T-helper 1 cell (primary cell): ENCODE data around the gene HBS1L.

Experiments used
- DNase-seq, 5 donors: peaks; one replicate each; pipeline ENCODE4 v3.0.0-alpha.2; 2012 to 2020

The HBS1L gene

DNA sequence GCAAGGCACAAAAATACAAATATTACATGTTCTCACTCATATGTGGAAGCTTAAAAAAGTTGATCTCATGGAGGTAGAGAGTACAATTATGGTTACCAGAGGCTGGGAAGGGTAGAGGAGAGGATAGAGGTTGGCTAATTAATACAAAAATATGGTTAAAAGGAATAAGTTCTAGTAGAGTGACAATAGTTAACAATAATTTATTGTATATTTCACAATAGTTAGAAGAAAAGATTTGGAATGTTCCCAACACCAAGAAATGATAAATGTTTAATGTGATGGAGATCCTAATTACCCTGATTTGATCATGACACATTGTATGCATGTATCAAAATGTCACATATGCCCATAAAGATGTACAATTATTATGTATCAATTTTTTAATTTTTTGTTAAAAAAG lies 106.5 kb downstream of the HBS1L start:
- no peak for DNase-seq

DNA sequence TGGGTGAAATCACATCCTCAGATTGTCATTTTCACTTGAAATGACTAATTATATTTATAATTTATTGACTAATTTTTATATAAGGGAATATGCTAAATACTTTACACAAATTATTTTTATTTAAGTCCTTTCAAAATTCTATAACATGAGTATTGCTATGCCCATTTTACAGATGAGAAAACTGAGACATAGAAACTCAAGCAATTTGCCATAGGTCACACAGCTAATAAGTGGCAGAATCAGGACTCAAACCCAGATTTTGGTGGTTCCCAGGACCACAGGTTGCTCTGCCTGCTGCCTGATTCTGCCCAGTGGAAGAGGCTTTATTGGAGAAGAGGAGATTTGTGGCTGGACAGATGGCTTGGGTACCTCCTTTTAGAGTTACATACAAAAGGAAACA lies 109.6 kb downstream of the HBS1L start:
- DNase-seq: no peak

DNA sequence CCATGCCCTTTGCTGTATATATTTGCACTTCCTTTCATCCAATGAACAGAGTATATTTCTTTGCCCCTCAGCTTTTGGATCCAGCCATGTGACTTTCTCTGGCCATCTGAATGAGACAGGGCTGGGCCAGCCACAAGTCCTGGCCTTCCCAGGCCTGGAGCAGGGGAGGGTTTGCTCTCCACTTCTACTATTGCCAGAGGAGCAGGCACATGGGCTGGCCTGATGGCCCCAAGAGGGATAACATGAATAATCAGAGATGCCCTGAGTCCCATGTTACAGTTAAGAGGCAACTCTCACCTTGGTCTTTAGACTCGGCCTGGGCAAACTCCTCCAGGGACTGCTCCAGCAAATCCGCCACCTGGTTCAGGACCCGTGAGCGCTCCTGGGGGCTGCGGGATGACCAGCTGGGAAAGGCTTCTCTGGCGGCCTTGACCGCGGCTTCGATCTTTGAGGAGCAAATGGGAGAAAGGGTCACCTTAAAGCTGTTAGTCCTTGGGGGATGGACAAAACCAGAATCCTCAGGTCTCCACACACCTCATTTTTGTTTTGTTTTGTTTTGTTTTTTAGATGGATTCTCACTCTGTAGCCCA lies 111.0 kb downstream of the HBS1L start:
- no peak for DNase-seq

DNA sequence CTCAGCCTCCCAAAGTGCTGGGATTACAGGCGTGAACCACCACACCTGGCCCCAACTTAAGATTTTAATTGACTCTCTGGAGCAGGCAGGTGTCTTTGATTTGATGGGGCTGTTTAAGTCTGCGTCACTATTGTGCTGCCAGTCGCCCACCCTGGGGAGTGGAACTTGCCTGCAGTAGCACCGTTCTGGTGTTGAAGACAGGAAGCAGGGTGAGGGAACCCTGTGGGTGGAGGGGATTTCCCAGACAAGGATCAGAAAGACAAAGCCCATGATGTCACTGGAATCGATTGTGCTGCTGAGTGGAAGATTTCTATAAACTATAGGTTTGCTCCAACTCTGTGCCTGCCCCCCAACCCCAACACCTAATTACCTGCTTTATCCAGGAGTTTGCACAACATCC lies 115.7 kb downstream of the HBS1L start:
- peak in 3 of 5 donors; percentile 12 to 35 (median 23) for DNase-seq

DNA sequence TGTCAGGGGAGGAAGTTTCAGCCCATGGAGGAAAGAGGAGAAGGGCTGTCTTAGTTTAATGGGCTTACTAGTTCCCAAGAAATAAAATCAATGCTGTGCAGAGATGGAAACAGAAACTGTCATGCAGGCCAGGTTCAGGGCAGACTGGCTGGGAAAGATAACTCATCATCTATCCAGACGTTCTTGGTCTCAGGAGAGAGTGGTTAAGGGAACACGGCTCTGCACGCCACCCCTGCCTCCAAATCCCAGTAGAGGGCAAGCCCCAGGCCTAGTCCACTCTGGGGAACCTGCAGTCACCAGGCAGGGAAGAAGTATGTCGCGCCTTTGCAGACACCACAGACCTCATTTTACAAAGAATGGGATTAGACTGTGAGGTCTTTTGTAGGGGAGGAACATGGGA lies 117.2 kb downstream of the HBS1L start:
- DNase-seq: no peak

DNA sequence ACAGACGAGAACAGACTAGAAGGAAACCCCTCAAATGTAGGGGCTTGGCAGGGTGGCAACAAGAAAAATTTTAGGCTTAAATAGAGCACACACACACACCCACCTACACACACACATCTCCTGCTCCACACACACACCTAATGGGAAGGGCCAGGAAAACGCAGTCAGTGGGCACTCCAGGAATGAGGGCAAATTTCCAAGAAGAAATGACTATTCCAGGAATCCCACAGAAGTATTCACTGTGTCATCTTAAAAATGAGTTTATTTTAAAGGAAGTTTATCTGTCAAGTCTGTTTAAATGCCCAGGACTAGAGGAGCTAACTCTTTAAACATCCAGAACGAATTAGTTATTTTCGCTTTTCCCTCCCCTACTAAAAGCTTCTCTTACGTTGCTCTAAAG lies 117.7 kb downstream of the HBS1L start:
- no peak for DNase-seq

DNA sequence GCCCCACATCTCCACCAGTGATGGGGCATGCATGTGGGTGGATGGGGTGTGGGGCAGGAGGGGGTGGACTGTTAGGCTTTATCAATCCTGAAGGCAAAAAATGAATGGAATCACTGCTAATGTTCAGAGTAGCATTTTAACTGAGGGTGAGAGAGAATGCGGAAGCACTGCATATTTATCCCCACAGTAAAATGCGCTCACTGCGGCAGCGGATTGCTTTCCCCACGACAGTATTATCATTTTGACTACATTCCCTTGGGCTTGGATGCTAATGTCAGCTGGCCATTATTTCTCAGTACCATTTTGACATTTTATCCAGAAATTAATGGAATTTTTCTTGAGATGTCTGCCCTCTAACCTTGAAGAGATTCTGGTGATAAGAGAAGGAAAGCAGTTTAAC lies 118.1 kb downstream of the HBS1L start:
- DNase-seq: no peak

DNA sequence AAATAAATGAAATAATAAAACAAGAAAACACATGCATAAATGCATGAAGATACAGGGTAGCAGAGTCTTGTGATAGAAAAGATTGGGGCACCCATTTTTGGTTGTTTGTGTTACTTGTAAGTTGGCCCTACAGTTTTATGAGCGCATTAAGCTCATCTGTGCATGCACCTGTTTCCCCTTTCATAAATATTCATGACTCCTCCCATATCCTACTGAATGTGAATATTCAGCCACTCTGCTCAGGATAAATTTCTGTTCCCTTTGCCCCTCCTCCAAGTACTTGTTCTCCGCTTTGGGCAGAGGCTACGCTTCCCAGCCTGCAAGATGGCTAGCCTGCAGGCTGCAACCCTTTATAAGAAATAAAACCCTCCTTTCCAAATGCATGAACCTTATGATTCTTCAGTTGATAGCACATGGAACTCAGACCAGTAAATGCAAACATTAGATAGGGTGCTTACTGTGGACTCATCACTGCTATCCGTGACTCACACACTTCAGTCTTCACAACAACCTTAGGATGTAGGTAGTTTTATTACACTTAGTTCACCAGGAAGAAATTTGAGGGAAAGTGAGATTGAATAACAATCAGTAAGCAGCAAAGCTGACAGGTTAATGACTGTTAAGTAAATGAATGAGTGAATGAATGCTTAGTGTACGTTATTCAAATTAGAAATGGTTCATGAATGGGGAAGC lies 119.7 kb downstream of the HBS1L start:
- DNase-seq: no peak

DNA sequence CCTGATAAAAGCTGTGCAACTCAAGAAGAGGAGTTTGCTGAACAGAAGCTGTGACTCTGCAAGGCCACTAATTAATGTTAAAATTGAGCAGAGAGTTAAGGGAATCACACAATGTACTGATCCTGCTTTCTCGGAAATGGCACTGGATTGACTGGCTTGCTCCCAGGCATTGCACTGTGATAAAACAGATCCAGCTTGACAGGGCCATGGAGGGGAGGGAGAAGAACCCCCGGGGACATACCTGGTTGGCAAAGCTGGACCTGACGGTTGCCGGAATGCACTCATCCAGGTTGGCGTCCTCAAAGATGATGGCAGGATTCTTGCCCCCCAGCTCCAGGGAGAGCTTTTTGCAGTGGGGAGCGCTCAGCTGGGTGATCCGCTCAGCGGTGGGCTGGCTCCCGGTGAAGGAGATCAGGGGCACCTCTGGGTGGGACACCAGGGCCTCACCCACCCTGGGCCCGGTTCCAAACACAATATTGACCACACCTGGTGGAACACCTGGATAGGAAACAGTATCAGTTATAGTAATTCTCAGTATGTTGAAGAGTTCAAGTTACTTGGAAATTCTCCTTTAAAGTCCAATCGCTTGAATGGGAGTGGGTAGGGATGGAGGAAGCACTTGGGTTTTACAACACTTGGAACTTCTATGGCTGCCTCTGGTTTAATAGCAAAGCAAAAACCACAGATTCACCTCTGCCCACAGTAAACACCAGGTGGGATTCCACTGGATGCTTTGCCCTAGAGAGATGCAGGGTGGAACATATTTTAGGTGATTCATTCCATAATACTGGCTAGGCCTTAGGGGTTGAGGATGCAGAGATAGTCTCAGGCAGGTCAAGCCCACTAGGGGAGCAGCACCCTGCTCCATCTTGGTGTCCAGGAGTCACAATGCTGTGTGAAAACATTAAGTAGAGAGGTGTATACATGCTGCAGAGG lies 121.8 kb downstream of the HBS1L start:
- no peak for DNase-seq

DNA sequence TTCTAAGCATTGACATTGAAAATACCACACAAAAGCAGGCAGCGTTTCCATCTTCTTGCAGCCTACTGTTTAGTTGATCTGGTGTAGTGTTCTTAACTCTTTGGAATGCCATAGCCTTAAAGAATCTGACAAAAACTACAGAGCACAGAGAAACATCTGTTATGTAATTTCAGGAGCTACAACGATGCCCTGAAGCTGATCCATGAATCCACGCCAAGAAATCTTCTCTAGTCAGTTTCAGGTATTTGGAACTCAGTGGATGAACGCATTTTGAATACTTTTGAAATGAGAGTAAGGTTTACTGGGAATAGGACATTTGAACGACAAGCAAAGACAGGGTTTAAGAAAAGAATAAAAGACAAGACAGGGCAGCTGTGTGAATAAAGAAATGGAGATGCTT lies 122.5 kb downstream of the HBS1L start:
- DNase-seq: no peak

DNA sequence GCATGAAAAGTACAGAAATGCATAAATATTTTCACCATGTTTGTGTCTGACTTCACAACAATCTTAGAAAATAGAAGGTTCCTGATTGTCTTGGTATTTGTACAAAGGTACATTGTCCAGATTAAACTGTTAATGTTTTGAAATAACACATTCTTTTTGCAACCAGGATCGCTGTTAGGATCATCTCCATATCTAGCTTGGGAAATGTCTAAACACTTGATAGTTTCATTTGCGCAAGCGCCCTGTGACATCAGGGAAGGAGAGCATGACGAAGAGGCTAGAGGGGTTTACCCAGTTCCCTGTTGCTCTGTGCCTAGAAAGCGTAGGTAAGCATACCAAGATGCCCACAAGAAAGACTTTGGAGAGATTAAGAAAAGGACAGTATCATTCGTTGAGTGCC lies 124.2 kb downstream of the HBS1L start:
- no peak for DNase-seq

DNA sequence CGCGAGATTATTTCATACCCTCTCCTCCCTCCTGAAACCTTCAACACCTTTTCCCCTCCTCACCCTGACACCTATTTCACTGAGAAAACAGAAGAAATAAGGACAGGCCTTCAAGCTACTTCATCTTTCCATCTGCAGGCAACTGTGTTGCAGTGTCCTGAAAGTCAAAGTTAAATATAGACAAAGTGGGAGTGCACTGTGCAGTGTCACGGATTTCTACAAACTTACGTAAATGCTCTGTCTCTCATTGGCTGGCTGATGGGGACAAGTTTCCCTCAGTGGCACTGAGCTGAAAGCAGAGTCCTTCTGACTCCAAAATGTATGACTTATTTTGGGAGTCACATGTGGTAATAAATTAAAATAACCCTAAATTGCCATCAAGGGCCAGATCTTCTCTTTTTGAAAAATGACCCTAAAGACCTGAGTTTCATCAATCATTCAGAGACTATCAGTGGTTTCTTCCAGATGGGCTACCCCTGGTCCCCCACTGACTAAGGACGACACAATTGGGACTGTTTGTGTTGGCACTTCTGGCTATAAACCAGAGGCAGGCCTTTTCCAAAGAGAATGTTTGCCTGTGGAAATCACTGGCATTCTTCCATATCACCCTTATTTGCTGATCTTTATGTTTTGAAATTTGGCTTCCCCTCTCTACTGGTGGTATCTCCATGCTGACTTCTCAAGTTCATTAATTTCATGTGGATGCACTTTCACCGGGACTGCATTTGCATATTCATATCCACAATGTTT lies 126.3 kb downstream of the HBS1L start:
- DNase-seq: no peak

DNA sequence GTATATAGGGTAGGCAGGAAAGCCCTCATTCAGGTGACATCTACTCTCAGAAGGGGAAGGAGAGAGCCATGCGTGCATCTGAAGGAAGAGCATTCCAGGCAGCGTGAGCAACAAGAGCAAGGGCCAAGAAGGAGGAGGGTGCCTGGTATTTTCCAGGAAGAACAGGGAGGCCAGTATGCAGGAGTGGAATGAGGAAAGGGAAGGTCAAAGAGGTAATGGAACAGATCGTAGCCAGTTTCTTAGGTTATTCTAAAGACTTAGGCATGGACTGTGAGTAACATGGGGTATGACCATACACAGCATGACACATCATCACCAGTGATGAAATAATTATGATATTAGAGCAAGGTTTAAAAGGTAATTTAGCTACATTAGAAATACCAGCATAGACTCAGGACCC lies 128.8 kb downstream of the HBS1L start:
- no peak for DNase-seq

DNA sequence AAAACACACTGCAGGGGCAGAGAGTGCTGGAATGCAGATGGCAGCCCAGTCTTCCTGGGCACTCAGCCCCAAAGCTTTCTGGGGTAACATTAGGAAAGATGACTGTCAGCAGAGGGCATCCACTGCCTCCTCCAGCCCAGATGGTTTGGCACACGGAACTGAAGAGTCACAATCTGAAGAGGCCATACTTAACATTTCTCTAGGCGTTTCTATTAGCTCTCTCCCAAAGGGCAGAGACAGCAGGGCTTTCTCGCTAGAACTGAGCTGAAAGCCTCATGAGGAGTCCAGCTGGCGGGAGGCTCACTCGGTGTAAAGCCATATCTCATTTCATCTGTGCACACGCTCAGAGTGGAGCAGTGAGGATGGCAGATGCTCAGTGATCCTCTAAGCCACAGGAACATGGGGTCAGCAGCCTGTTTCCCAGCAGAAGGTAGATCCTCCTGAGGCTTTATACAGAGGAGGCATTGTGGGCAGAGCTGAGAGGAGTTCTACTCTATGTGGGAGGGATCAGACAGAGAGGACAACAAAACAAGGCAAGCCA lies 132.8 kb downstream of the HBS1L start:
- DNase-seq: no peak

DNA sequence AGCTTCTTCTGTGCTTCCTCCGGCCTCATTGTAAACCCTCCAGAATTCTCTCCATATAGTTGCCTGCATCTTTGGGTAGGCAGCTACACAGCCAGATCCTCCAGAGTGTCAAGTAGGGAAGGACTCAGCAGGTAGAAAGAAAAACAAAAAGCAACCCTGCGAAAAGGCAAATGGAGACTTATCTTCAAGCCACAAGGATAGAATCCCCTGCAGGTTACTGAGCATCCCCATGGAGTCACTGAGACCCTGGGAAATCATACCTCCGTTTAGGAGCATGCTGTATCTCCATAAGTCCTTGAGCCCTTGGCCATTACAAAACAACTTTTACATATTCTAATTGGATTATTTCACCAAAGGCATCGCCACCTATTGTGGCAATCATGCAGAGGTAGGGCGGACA lies 133.3 kb downstream of the HBS1L start:
- DNase-seq: no peak

DNA sequence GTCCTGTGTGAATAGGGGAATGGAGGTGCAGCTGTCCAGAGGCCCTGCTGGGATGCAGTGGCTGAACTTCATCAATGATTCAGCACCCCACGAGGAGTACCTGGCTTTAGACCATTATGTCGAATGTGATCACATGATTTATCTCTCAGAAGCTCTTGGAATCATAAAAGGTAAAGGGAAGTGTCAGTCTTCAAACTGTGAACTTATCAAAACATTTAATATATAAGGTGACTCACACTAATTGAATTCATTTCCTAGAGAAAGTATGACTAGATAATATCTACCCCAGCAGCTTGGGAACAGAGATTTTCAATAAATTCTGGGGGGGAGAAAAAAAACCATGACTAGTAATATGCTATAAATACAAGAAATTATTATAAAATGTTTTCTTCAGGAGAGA lies 134.2 kb downstream of the HBS1L start:
- no peak for DNase-seq

DNA sequence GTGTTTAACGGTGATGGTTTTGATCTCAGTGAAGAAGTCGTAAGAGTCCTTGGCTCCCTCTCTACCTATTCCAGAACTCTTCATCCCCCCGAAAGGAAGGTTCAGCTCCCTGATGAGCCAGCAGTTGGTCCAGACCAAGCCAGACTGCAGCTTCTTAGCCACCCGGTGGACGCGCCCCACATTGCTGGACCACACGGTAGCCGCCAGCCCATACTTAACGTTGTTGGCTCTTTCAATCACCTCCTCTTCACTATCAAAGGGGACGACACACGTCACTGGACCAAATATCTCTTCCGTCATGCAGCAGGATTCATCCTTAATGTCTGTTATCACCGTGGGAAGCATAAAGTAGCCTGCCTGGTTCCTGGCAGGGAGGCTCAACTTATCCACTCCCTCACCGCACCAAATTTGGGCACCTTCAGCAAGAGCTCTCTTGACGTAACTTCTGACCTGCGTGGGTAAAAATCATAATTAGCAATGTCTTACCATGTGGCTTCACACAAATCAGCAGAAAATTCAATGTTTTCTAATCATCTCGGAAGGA lies 136.1 kb downstream of the HBS1L start:
- no peak for DNase-seq

DNA sequence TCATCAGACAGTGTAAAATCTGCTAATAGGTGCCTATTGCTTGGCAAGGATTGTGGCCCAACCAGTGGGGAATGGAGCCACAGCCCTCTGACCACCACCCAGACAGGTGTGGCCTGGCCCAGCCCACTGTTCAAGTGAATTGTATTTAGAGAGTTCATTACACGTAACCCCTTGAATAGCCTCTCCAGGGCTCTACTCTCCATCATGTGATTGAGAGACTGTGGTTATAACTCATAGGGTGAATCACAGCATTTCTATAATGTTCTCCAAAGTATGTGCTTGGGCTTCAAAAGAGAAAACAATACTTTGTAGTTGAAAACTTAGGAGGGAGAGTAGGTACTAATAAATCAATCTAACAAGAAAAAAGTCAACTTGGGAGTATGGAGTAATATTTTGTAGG lies 143.1 kb downstream of the HBS1L start:
- no peak for DNase-seq

DNA sequence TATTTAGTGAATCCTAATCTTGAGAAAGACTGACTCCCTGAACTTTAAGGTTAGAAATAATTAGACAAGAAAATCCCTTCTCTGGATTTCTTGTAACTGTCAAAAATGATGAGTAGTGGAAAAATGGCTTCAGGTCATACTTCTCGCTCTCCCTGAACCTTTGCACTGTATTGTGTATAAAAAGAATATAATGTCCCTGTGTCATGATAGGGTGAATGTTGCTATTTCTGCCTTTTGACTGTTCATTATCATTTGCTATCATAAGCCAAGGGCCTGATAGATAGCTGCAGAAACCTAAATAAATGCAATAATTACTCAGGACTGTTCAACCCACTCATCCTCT lies 144.1 kb downstream of the HBS1L start:
- no peak for DNase-seq
